Measurements from ENCODE around the gene LRATD1. TPM values are rescaled to one million over a fixed set of nuclear protein-coding genes. Genes with fewer than 3 reads are reported as not detected.

Gene LRATD1
- total and polyA plus RNA-seq, 5 donors from 2014 or later: not detected

- Histone ChIP-seq H3K27ac (ENCODE audit: insufficient read depth, low read length, poor library complexity, severe bottlenecking) (no peak overlapping the region), H3K4me3 (ENCODE audit: low read depth, low read length) (no peak overlapping the region), H3K9me3 (ENCODE audit: control insufficient read depth in 2 of 2, low read length in 2 of 2) (no peaks in the 10 kb centered on the region), H3K27me3 (ENCODE audit: control insufficient read depth, insufficient read depth, low read length) (no peaks in the 10 kb centered on the region), H3K4me1 (ENCODE audit: control insufficient read depth, insufficient read depth, low read length, poor library complexity, severe bottlenecking) (no peaks in the 10 kb centered on the region), H3K36me3 (ENCODE audit: control insufficient read depth, insufficient read depth, low read length) (no peaks in the 10 kb centered on the region)
- Mint-ChIP-seq H3K4me3 (no peak overlapping the region), H3K9me3 (peaks cover 0 to 6% (median 0%) of the 10 kb centered on the region in 7 donors), H3K4me1 (no peaks in the 10 kb centered on the region), H3K27ac (no peak overlapping the region), H3K36me3 (no peaks in the 10 kb centered on the region), H3K27me3 (no peaks in the 10 kb centered on the region)
- DNase-seq: no peak
- ATAC-seq (ENCODE audit: low read depth in 2 of 2): no peak
Observed at GRCh38 chr2:14608245-14608644, 24.3 kb upstream of the LRATD1 start.

- Mint-ChIP-seq H3K4me1 (no peaks in the 10 kb centered on the region), H3K27me3 (no peaks in the 10 kb centered on the region), H3K9me3 (peaks cover 0 to 2% (median 0%) of the 10 kb centered on the region in 7 donors), H3K27ac (no peak overlapping the region), H3K36me3 (no peaks in the 10 kb centered on the region), H3K4me3 (no peak overlapping the region)
- ATAC-seq (ENCODE audit: low read depth in 2 of 2): no peak
- Histone ChIP-seq H3K27ac (ENCODE audit: insufficient read depth, low read length, poor library complexity, severe bottlenecking) (no peak overlapping the region), H3K4me1 (ENCODE audit: control insufficient read depth, insufficient read depth, low read length, poor library complexity, severe bottlenecking) (no peaks in the 10 kb centered on the region), H3K27me3 (ENCODE audit: control insufficient read depth, insufficient read depth, low read length) (no peaks in the 10 kb centered on the region), H3K36me3 (ENCODE audit: control insufficient read depth, insufficient read depth, low read length) (no peaks in the 10 kb centered on the region), H3K4me3 (ENCODE audit: low read depth, low read length) (no peak overlapping the region), H3K9me3 (ENCODE audit: control insufficient read depth in 2 of 2, low read length in 2 of 2) (no peaks in the 10 kb centered on the region)
- DNase-seq: no peak
Observed at GRCh38 chr2:14614017-14614416, 18.5 kb upstream of the LRATD1 start.

DNA sequence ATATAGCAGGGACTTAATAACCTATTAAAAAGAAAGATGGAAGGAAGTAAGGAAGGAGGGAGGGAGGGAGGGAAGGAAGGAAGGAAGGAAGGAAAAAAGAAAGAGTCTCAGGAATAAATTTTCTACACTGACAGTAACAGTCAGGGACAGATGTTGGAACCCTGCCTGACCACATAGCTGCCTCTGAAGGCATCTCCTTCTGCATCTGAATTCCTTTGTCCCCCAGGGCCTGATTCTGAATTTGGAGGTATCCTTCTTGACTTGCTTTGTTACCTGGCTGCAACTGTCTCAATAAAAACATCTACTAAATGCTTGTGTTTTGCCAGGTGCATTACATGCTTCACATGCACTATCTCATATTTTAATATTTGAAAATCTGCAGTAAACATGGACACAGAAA, 17.4 kb upstream of the LRATD1 start:
- no peaks in the 10 kb centered on the region for H3K36me3 Mint-ChIP-seq
- no peak overlapping the region for H3K4me3 ChIP-seq (ENCODE audit: low read depth, low read length)
- peaks cover 0 to 2% (median 0%) of the 10 kb centered on the region in 7 donors for H3K9me3 Mint-ChIP-seq

GRCh38 chr2:14615760-14616159, 16.8 kb upstream of the LRATD1 start:
- Mint-ChIP-seq H3K4me3 (no peak overlapping the region), H3K4me1 (no peaks in the 10 kb centered on the region), H3K27ac (no peak overlapping the region), H3K9me3 (peaks cover 0 to 2% (median 0%) of the 10 kb centered on the region in 7 donors), H3K36me3 (no peaks in the 10 kb centered on the region), H3K27me3 (no peaks in the 10 kb centered on the region)
- no peaks in the 10 kb centered on the region for H3K36me3 ChIP-seq (ENCODE audit: control insufficient read depth, insufficient read depth, low read length)
- no peak for ATAC-seq (ENCODE audit: low read depth in 2 of 2)
- H3K9me3 ChIP-seq (ENCODE audit: control insufficient read depth in 2 of 2, low read length in 2 of 2): no peaks in the 10 kb centered on the region
- H3K27ac ChIP-seq (ENCODE audit: insufficient read depth, low read length, poor library complexity, severe bottlenecking): no peak overlapping the region
- H3K4me1 ChIP-seq (ENCODE audit: control insufficient read depth, insufficient read depth, low read length, poor library complexity, severe bottlenecking): no peaks in the 10 kb centered on the region
- no peak for DNase-seq
- no peak overlapping the region for H3K4me3 ChIP-seq (ENCODE audit: low read depth, low read length)
- no peaks in the 10 kb centered on the region for H3K27me3 ChIP-seq (ENCODE audit: control insufficient read depth, insufficient read depth, low read length)

More for the DNA sequence above, 17.4 kb upstream of the LRATD1 start:
- H3K4me3 Mint-ChIP-seq: no peak overlapping the region
- no peaks in the 10 kb centered on the region for H3K27me3 Mint-ChIP-seq
- ATAC-seq (ENCODE audit: low read depth in 2 of 2): no peak
- no peaks in the 10 kb centered on the region for H3K36me3 ChIP-seq (ENCODE audit: control insufficient read depth, insufficient read depth, low read length)
- H3K27ac ChIP-seq (ENCODE audit: insufficient read depth, low read length, poor library complexity, severe bottlenecking): no peak overlapping the region
- H3K4me1 ChIP-seq (ENCODE audit: control insufficient read depth, insufficient read depth, low read length, poor library complexity, severe bottlenecking): no peaks in the 10 kb centered on the region
- no peaks in the 10 kb centered on the region for H3K4me1 Mint-ChIP-seq
- H3K9me3 ChIP-seq (ENCODE audit: control insufficient read depth in 2 of 2, low read length in 2 of 2): no peaks in the 10 kb centered on the region
- no peaks in the 10 kb centered on the region for H3K27me3 ChIP-seq (ENCODE audit: control insufficient read depth, insufficient read depth, low read length)
- H3K27ac Mint-ChIP-seq: no peak overlapping the region
- DNase-seq: no peak

GRCh38 chr2:14616342-14616741, 16.2 kb upstream of the LRATD1 start:
- Mint-ChIP-seq H3K4me3 (no peak overlapping the region), H3K9me3 (peaks cover 0 to 2% (median 0%) of the 10 kb centered on the region in 7 donors), H3K36me3 (no peaks in the 10 kb centered on the region), H3K27me3 (no peaks in the 10 kb centered on the region), H3K4me1 (no peaks in the 10 kb centered on the region), H3K27ac (no peak overlapping the region)
- ATAC-seq (ENCODE audit: low read depth in 2 of 2) (no peak), DNase-seq (no peak)
- H3K9me3 ChIP-seq (ENCODE audit: control insufficient read depth in 2 of 2, low read length in 2 of 2): no peaks in the 10 kb centered on the region
- H3K27ac ChIP-seq (ENCODE audit: insufficient read depth, low read length, poor library complexity, severe bottlenecking): no peak overlapping the region
- H3K4me3 ChIP-seq (ENCODE audit: low read depth, low read length): no peak overlapping the region
- H3K4me1 ChIP-seq (ENCODE audit: control insufficient read depth, insufficient read depth, low read length, poor library complexity, severe bottlenecking): no peaks in the 10 kb centered on the region
- H3K36me3 ChIP-seq (ENCODE audit: control insufficient read depth, insufficient read depth, low read length): no peaks in the 10 kb centered on the region
- no peaks in the 10 kb centered on the region for H3K27me3 ChIP-seq (ENCODE audit: control insufficient read depth, insufficient read depth, low read length)

GRCh38 chr2:14616950-14617349, 15.6 kb upstream of the LRATD1 start:
- peaks cover 0 to 2% (median 0%) of the 10 kb centered on the region in 7 donors for H3K9me3 Mint-ChIP-seq
- H3K27ac Mint-ChIP-seq: no peak overlapping the region
- no peak overlapping the region for H3K4me3 Mint-ChIP-seq

DNA sequence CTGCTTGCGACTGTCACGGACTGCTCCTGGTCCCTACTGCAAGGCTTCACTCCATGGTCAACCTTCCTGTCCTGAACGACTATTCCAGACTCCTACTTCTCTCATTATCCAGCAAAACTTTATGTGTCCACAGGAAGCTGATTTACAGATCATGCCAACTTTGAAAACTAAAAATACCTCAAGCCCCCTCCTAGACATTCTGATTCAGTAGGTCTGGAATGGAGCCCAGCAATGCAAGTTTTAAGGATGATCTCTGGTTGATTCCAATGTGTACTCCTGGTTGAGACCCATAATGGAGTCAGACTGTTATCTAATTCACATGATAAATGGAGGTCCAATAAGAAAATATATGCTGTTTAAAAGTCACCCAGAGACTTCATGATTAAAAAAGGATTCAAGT, 13.1 kb upstream of the LRATD1 start:
- no peaks in the 10 kb centered on the region for H3K4me1 Mint-ChIP-seq
- Histone ChIP-seq H3K27me3 (ENCODE audit: control insufficient read depth, insufficient read depth, low read length) (no peaks in the 10 kb centered on the region), H3K27ac (ENCODE audit: insufficient read depth, low read length, poor library complexity, severe bottlenecking) (no peak overlapping the region), H3K9me3 (ENCODE audit: control insufficient read depth in 2 of 2, low read length in 2 of 2) (no peaks in the 10 kb centered on the region), H3K4me1 (ENCODE audit: control insufficient read depth, insufficient read depth, low read length, poor library complexity, severe bottlenecking) (no peaks in the 10 kb centered on the region), H3K36me3 (ENCODE audit: control insufficient read depth, insufficient read depth, low read length) (no peaks in the 10 kb centered on the region), H3K4me3 (ENCODE audit: low read depth, low read length) (no peak overlapping the region)
- ATAC-seq (ENCODE audit: low read depth in 2 of 2): no peak
- peaks cover 0 to 2% (median 2%) of the 10 kb centered on the region in 7 donors for H3K9me3 Mint-ChIP-seq
- DNase-seq: no peak
- H3K27ac Mint-ChIP-seq: no peak overlapping the region
- H3K27me3 Mint-ChIP-seq: peaks cover 5% of the 10 kb centered on the region
- no peak overlapping the region for H3K4me3 Mint-ChIP-seq
- H3K36me3 Mint-ChIP-seq: no peaks in the 10 kb centered on the region

More at GRCh38 chr2:14616950-14617349, 15.6 kb upstream of the LRATD1 start:
- ATAC-seq (ENCODE audit: low read depth in 2 of 2) (no peak), DNase-seq (no peak)
- Mint-ChIP-seq H3K36me3 (no peaks in the 10 kb centered on the region), H3K27me3 (no peaks in the 10 kb centered on the region), H3K4me1 (no peaks in the 10 kb centered on the region)
- Histone ChIP-seq H3K4me1 (ENCODE audit: control insufficient read depth, insufficient read depth, low read length, poor library complexity, severe bottlenecking) (no peaks in the 10 kb centered on the region), H3K27ac (ENCODE audit: insufficient read depth, low read length, poor library complexity, severe bottlenecking) (no peak overlapping the region), H3K27me3 (ENCODE audit: control insufficient read depth, insufficient read depth, low read length) (no peaks in the 10 kb centered on the region), H3K36me3 (ENCODE audit: control insufficient read depth, insufficient read depth, low read length) (no peaks in the 10 kb centered on the region), H3K4me3 (ENCODE audit: low read depth, low read length) (no peak overlapping the region), H3K9me3 (ENCODE audit: control insufficient read depth in 2 of 2, low read length in 2 of 2) (no peaks in the 10 kb centered on the region)

DNA sequence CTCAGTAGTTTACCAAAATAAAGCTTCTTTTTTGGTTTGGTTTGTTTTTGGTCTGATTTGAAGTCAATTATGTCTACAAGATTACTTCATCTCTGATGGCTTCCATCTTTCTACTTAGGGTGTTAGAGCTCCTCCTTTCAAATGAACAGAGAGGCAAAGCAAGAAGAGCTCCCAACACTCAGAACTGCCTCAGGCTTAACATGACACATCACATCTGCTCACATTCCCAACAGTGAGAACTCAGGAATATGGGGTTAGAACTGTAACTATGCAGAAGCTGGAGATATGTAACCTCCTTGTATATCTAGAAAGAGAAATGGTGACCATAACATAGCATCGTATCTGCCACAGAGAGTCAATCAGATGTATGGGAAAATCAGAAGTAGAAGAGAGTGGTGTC, 11.4 kb upstream of the LRATD1 start:
- Mint-ChIP-seq H3K27ac (no peak overlapping the region), H3K9me3 (peaks cover 0 to 2% (median 0%) of the 10 kb centered on the region in 7 donors), H3K4me1 (no peaks in the 10 kb centered on the region), H3K36me3 (no peaks in the 10 kb centered on the region), H3K4me3 (no peak overlapping the region), H3K27me3 (peaks cover 5% of the 10 kb centered on the region)
- DNase-seq (no peak), ATAC-seq (ENCODE audit: low read depth in 2 of 2) (no peak)
- Histone ChIP-seq H3K4me3 (ENCODE audit: low read depth, low read length) (no peak overlapping the region), H3K36me3 (ENCODE audit: control insufficient read depth, insufficient read depth, low read length) (no peaks in the 10 kb centered on the region), H3K9me3 (ENCODE audit: control insufficient read depth in 2 of 2, low read length in 2 of 2) (no peaks in the 10 kb centered on the region), H3K27ac (ENCODE audit: insufficient read depth, low read length, poor library complexity, severe bottlenecking) (no peak overlapping the region), H3K4me1 (ENCODE audit: control insufficient read depth, insufficient read depth, low read length, poor library complexity, severe bottlenecking) (no peaks in the 10 kb centered on the region), H3K27me3 (ENCODE audit: control insufficient read depth, insufficient read depth, low read length) (no peaks in the 10 kb centered on the region)
